Measurements from ENCODE around the gene PLCL1.
A peak's percentile ranks its signal among the peaks of the same experiment; 100 is the strongest.
"Not testable (repeated sequence)": the region's sequence is repeated elsewhere in the genome, so short reads cannot be mapped to it uniquely, and the experiment has no call there.

PLCL1 gene

GRCh38 chr2:198004921-198005829, 200.8 kb downstream of the PLCL1 start:
- DNase-seq: no peak

GRCh38 chr2:198006733-198007132, 202.3 kb downstream of the PLCL1 start:
- DNase-seq: no peak

- DNase-seq: no peak
These were observed 203.8 kb downstream of the PLCL1 start for GRCh38 chr2:198008230-198008629.

- DNase-seq: no peak
These were observed 207.6 kb downstream of the PLCL1 start for GRCh38 chr2:198012025-198012424.

- no peak for DNase-seq
These were observed 211.8 kb downstream of the PLCL1 start for GRCh38 chr2:198016243-198016642.

GRCh38 chr2:198017068-198017467, 212.7 kb downstream of the PLCL1 start:
- no peak for DNase-seq

GRCh38 chr2:198028955-198029354, 224.6 kb downstream of the PLCL1 start:
- no peak for DNase-seq

GRCh38 chr2:198029576-198029975, 225.2 kb downstream of the PLCL1 start:
- DNase-seq: not testable (repeated sequence)

- DNase-seq: no peak
These were observed 229.2 kb downstream of the PLCL1 start for GRCh38 chr2:198033626-198034025.

- no peak for DNase-seq
These were observed 231.9 kb downstream of the PLCL1 start for GRCh38 chr2:198036029-198036879.

- no peak for DNase-seq
These were observed 236.4 kb downstream of the PLCL1 start for GRCh38 chr2:198040835-198041234.

- no peak for DNase-seq
These were observed 237.8 kb downstream of the PLCL1 start for GRCh38 chr2:198042189-198042588.

- peak; percentile 22 for DNase-seq
These were observed 240.4 kb downstream of the PLCL1 start for GRCh38 chr2:198044777-198045176.

GRCh38 chr2:198045227-198045626, 240.8 kb downstream of the PLCL1 start:
- DNase-seq: peak; percentile 17

GRCh38 chr2:198052741-198053140, 248.3 kb downstream of the PLCL1 start:
- no peak for DNase-seq

- DNase-seq: no peak
These were observed 248.8 kb downstream of the PLCL1 start for GRCh38 chr2:198053148-198053547.

GRCh38 chr2:198053776-198054175, 249.4 kb downstream of the PLCL1 start:
- DNase-seq: no peak

GRCh38 chr2:198054299-198054698, 249.9 kb downstream of the PLCL1 start:
- peak; percentile 26 for DNase-seq

- DNase-seq: no peak
These were observed 251.3 kb downstream of the PLCL1 start for GRCh38 chr2:198055716-198056115.

- DNase-seq: no peak
These were observed 252.4 kb downstream of the PLCL1 start for GRCh38 chr2:198056836-198057235.

- DNase-seq: no peak
These were observed 255.4 kb downstream of the PLCL1 start for GRCh38 chr2:198059800-198060199.

- no peak for DNase-seq
These were observed 255.9 kb downstream of the PLCL1 start for GRCh38 chr2:198060277-198060676.

GRCh38 chr2:198062826-198063225, 258.4 kb downstream of the PLCL1 start:
- DNase-seq: no peak

GRCh38 chr2:198063242-198063641, 258.8 kb downstream of the PLCL1 start:
- no peak for DNase-seq

Data from fibroblast of skin of back (primary cell).